HEK293 (cell line): ENCODE results near the gene GUCY1A2.

Experiments
- CTCF ChIA-PET: fragments of 350-600 bp; formaldehyde crosslinking; extraction: SDS; loops from one replicate; lab custom pipeline; 2021; ENCODE audit warnings: antibody characterized with exemption; lab: Yijun Ruan, JAX
- POLR2A ChIA-PET: fragments of 300-600 bp; formaldehyde crosslinking; extraction: SDS; loops from one replicate; lab custom pipeline; 2020; ENCODE audit warnings: antibody characterized with exemption, inconsistent platforms; lab: Yijun Ruan, JAX
- H3K27ac ChIP-seq: fragments of 200-500 bp; sonication (Bioruptor generic); 2 replicates; pipeline ENCODE4 v1.5.1; 2014; ENCODE audit warnings: low read depth, low read length, control low read depth, inconsistent platforms; ENCODE audit errors: extremely low read depth
- H3K36me3 ChIP-seq, 2 experiments: fragments of 200-500 bp in 1 of 2; sonication (Bioruptor generic) in 1 of 2; 1 replicate in 1 of 2; 2 replicates in 1 of 2; pipeline ENCODE4 v1.5.1; 2014 to 2017; ENCODE audit warnings: inconsistent platforms in 2 of 2, low read length in 2 of 2; ENCODE audit not compliant: control insufficient read depth in 2 of 2, insufficient read depth in 1 of 2
- H3K4me1 ChIP-seq: fragments of 200-500 bp; sonication (Bioruptor generic); 2 replicates; pipeline ENCODE4 v1.5.1; 2014; ENCODE audit warnings: mild to moderate bottlenecking, low read length, inconsistent platforms; ENCODE audit not compliant: control insufficient read depth, insufficient read depth
- H3K4me3 ChIP-seq: 2 replicates; pipeline ENCODE4 v1.5.1; 2011; ENCODE audit warnings: low read depth, mild to moderate bottlenecking, control low read depth, low read length, moderate library complexity
- H3K9me3 ChIP-seq: fragments of 200-500 bp; sonication (Bioruptor generic); 2 replicates; pipeline ENCODE4 v1.5.1; 2014; ENCODE audit warnings: low read depth, low read length, inconsistent platforms; ENCODE audit not compliant: control insufficient read depth, insufficient read depth
- CTCF ChIP-seq: fragments of 450-650 bp; formaldehyde crosslinking; IDR thresholded peaks from 2 replicates; pipeline ENCODE4 v1.5.1; 2016; ENCODE audit warnings: missing biosample characterization, missing genetic modification characterization
- ELK4 ChIP-seq: IDR thresholded peaks from 2 replicates; pipeline ENCODE4 v1.6.1; 2011; ENCODE audit warnings: mild to moderate bottlenecking, low read depth, low read length, borderline replicate concordance
- GLIS1 ChIP-seq: fragments of 450-650 bp; formaldehyde crosslinking; IDR thresholded peaks from 2 replicates; pipeline ENCODE4 v1.5.1; 2016; ENCODE audit warnings: missing biosample characterization, missing genetic modification characterization
- KLF17 ChIP-seq: fragments of 450-650 bp; formaldehyde crosslinking; IDR thresholded peaks from 2 replicates; pipeline ENCODE4 v1.5.1; 2016; ENCODE audit warnings: missing biosample characterization, missing genetic modification characterization
- KLF7 ChIP-seq: fragments of 450-650 bp; formaldehyde crosslinking; IDR thresholded peaks from 2 replicates; pipeline ENCODE4 v1.5.1; 2016; ENCODE audit warnings: missing biosample characterization, missing genetic modification characterization, borderline replicate concordance
- MYNN ChIP-seq: fragments of 450-650 bp; formaldehyde crosslinking; IDR thresholded peaks from 2 replicates; pipeline ENCODE4 v1.5.1; 2016; ENCODE audit warnings: missing biosample characterization, missing genetic modification characterization, borderline replicate concordance
- OSR2 ChIP-seq: fragments of 450-650 bp; formaldehyde crosslinking; IDR thresholded peaks from 2 replicates; pipeline ENCODE4 v1.5.1; 2016; ENCODE audit warnings: missing biosample characterization, missing genetic modification characterization
- PATZ1 ChIP-seq: fragments of 450-650 bp; formaldehyde crosslinking; IDR thresholded peaks from 2 replicates; pipeline ENCODE4 v1.5.1; 2016; ENCODE audit warnings: missing biosample characterization, missing genetic modification characterization
- ZBTB17 ChIP-seq: fragments of 450-650 bp; formaldehyde crosslinking; IDR thresholded peaks from 2 replicates; pipeline ENCODE4 v1.5.1; 2016; ENCODE audit warnings: missing biosample characterization, missing genetic modification characterization
- ZBTB20 ChIP-seq: fragments of 450-650 bp; formaldehyde crosslinking; IDR thresholded peaks from 2 replicates; pipeline ENCODE4 v1.5.1; 2016; ENCODE audit warnings: missing biosample characterization, missing genetic modification characterization
- ZFHX2 ChIP-seq: fragments of 450-650 bp; formaldehyde crosslinking; conservative IDR thresholded peaks from 2 replicates; pipeline ENCODE4 v1.5.1; 2016; ENCODE audit warnings: missing biosample characterization, missing genetic modification characterization
- ZFP3 ChIP-seq: fragments of 450-650 bp; formaldehyde crosslinking; IDR thresholded peaks from 2 replicates; pipeline ENCODE4 v1.5.1; 2016; ENCODE audit warnings: low read depth, missing biosample characterization, missing genetic modification characterization
- ZNF148 ChIP-seq: fragments of 450-650 bp; formaldehyde crosslinking; IDR thresholded peaks from 2 replicates; pipeline ENCODE4 v1.5.0; 2017; ENCODE audit warnings: missing biosample characterization, missing genetic modification characterization, borderline replicate concordance
- ZNF202 ChIP-seq: fragments of 450-650 bp; formaldehyde crosslinking; IDR thresholded peaks from 2 replicates; pipeline ENCODE4 v1.5.1; 2016; ENCODE audit warnings: missing biosample characterization, missing genetic modification characterization, borderline replicate concordance
- ZNF292 ChIP-seq: fragments of 450-650 bp; formaldehyde crosslinking; IDR thresholded peaks from 2 replicates; pipeline ENCODE4 v1.5.1; 2016; ENCODE audit warnings: low read depth, missing biosample characterization, missing genetic modification characterization, borderline replicate concordance
- ZNF324 ChIP-seq: fragments of 450-650 bp; formaldehyde crosslinking; IDR thresholded peaks from 2 replicates; pipeline ENCODE4 v1.5.1; 2016; ENCODE audit warnings: missing biosample characterization, missing genetic modification characterization
- ZNF391 ChIP-seq: fragments of 450-650 bp; formaldehyde crosslinking; IDR thresholded peaks from 2 replicates; pipeline ENCODE4 v1.5.1; 2016; ENCODE audit warnings: low read depth, missing biosample characterization, missing genetic modification characterization, borderline replicate concordance
- ZNF394 ChIP-seq: fragments of 450-650 bp; formaldehyde crosslinking; IDR thresholded peaks from 2 replicates; pipeline ENCODE4 v1.5.1; 2016; ENCODE audit warnings: missing biosample characterization, missing genetic modification characterization, mild to moderate bottlenecking, moderate library complexity, borderline replicate concordance
- ZNF558 ChIP-seq: fragments of 450-650 bp; formaldehyde crosslinking; IDR thresholded peaks from 2 replicates; pipeline ENCODE4 v1.5.1; 2016; ENCODE audit warnings: missing biosample characterization, missing genetic modification characterization

GUCY1A2 gene

GRCh38 chr11:106937111-106937510 lies 81.2 kb downstream of the GUCY1A2 start (continued):
- no peak for TF ChIP-seq PATZ1
- TF ChIP-seq ZNF148 (tag by site-specific recombination): no peak
- TF ChIP-seq ZNF394 (tag by site-specific recombination): no peak

- POLR2A ChIA-PET: no interaction called here
These were observed 93.0 kb downstream of the GUCY1A2 start for GRCh38 chr11:106925245-106925644.

More at GRCh38 chr11:106925245-106925644, 93.0 kb downstream of the GUCY1A2 start:
- TF ChIP-seq ZNF324 (tag by site-specific recombination) (no peak), ZNF202 (no peak), GLIS1 (tag by site-specific recombination) (no peak), ZNF391 (tag by site-specific recombination) (no peak), ZFP3 (tag by site-specific recombination) (no peak), MYNN (tag by site-specific recombination) (no peak), ZNF292 (no peak), KLF17 (tag by site-specific recombination) (no peak), ZBTB20 (tag by site-specific recombination) (no peak), ELK4 (no peak), ZNF558 (no peak), ZFHX2 (tag by site-specific recombination) (no peak), ZBTB17 (tag by site-specific recombination) (no peak), KLF7 (no peak), OSR2 (tag by site-specific recombination) (no peak), CTCF (tag by site-specific recombination) (no peak)
- no peak overlapping the region for H3K4me3 ChIP-seq
- H3K36me3 ChIP-seq: no peaks in the 10 kb centered on the region
- CTCF ChIA-PET: no interaction called here
- no peaks in the 10 kb centered on the region; the same call in 1 of the 2 replicates for H3K4me1 ChIP-seq
- no peak overlapping the region for H3K27ac ChIP-seq
- no peaks in the 10 kb centered on the region for H3K9me3 ChIP-seq
